ENCODE measurements around the gene RAD51D. TPM values are rescaled to one million over a fixed set of nuclear protein-coding genes. Genes with fewer than 3 reads are reported as not detected.

The RAD51D gene
- polyA plus RNA-seq, 1 donor from 2014 or later, result 19.0 TPM

DNA sequence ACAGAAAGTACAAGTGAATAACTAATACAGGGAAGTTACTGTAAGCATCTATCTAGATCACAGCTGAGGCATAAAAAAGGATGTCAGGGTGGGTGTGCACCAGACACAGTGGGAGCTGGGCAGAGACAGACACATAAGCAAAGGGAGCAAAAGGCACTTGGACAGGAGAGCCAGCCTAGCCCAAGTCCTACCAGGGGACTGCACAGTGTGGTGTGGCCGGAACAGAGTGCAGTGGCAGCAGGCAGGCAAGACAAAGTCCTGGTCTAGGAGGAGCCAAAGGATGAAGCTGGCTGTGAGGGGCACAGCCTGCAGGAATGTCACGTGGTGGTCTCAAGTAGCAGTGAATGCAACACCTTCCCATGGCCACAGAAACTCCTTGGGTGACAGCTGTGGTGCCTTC, 21.9 kb downstream of the RAD51D start:
- no peak overlapping the region for H3K27ac ChIP-seq (ENCODE audit: low read length)
- H3K9me2 ChIP-seq (ENCODE audit: insufficient read depth, low read length), result no peaks in the 10 kb centered on the region
- H3K9ac ChIP-seq (ENCODE audit: low read length), result no peak overlapping the region
- H3F3A ChIP-seq (ENCODE audit: insufficient read depth, low read length, poor library complexity, severe bottlenecking), result no peaks in the 10 kb centered on the region
- TF ChIP-seq RAD21 (conservative IDR thresholded peaks at IDR 0.05) (no peak), EZH2 (IDR thresholded peaks at IDR 0.05; ENCODE audit: borderline replicate concordance, insufficient read depth, low read length, poor library complexity, severe bottlenecking) (no peak), POLR2AphosphoS5 (IDR thresholded peaks at IDR 0.05) (no peak), SMC3 (conservative IDR thresholded peaks at IDR 0.05; ENCODE audit: poor library complexity) (no peak), MXI1 (conservative IDR thresholded peaks at IDR 0.05; ENCODE audit: poor library complexity, severe bottlenecking) (no peak), TAF1 (IDR thresholded peaks at IDR 0.05; ENCODE audit: low read depth) (no peak), EP300 (conservative IDR thresholded peaks at IDR 0.05; ENCODE audit: poor library complexity, severe bottlenecking) (no peak)
- TF ChIP-seq, protein P1, sequence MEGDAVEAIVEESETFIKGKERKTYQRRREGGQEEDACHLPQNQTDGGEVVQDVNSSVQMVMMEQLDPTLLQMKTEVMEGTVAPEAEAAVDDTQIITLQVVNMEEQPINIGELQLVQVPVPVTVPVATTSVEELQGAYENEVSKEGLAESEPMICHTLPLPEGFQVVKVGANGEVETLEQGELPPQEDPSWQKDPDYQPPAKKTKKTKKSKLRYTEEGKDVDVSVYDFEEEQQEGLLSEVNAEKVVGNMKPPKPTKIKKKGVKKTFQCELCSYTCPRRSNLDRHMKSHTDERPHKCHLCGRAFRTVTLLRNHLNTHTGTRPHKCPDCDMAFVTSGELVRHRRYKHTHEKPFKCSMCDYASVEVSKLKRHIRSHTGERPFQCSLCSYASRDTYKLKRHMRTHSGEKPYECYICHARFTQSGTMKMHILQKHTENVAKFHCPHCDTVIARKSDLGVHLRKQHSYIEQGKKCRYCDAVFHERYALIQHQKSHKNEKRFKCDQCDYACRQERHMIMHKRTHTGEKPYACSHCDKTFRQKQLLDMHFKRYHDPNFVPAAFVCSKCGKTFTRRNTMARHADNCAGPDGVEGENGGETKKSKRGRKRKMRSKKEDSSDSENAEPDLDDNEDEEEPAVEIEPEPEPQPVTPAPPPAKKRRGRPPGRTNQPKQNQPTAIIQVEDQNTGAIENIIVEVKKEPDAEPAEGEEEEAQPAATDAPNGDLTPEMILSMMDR (IDR thresholded peaks at IDR 0.05; ENCODE audit: poor library complexity, severe bottlenecking), result no peak
- TF ChIP-seq, protein P2, sequence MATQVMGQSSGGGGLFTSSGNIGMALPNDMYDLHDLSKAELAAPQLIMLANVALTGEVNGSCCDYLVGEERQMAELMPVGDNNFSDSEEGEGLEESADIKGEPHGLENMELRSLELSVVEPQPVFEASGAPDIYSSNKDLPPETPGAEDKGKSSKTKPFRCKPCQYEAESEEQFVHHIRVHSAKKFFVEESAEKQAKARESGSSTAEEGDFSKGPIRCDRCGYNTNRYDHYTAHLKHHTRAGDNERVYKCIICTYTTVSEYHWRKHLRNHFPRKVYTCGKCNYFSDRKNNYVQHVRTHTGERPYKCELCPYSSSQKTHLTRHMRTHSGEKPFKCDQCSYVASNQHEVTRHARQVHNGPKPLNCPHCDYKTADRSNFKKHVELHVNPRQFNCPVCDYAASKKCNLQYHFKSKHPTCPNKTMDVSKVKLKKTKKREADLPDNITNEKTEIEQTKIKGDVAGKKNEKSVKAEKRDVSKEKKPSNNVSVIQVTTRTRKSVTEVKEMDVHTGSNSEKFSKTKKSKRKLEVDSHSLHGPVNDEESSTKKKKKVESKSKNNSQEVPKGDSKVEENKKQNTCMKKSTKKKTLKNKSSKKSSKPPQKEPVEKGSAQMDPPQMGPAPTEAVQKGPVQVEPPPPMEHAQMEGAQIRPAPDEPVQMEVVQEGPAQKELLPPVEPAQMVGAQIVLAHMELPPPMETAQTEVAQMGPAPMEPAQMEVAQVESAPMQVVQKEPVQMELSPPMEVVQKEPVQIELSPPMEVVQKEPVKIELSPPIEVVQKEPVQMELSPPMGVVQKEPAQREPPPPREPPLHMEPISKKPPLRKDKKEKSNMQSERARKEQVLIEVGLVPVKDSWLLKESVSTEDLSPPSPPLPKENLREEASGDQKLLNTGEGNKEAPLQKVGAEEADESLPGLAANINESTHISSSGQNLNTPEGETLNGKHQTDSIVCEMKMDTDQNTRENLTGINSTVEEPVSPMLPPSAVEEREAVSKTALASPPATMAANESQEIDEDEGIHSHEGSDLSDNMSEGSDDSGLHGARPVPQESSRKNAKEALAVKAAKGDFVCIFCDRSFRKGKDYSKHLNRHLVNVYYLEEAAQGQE (IDR thresholded peaks at IDR 0.05; ENCODE audit: borderline replicate concordance), result no peak
- H3K27me3 ChIP-seq (ENCODE audit: insufficient read depth, low read depth, low read length), result no peaks in the 10 kb centered on the region
- H4K20me1 ChIP-seq (ENCODE audit: insufficient read depth), result no peaks in the 10 kb centered on the region
- no peaks in the 10 kb centered on the region for H3K9me3 ChIP-seq (ENCODE audit: low read length)
- no peak overlapping the region for H3K4me3 ChIP-seq (ENCODE audit: low read length)
- H3K79me2 ChIP-seq (replicated peaks; ENCODE audit: insufficient read depth, low read length), result no peaks in the 10 kb centered on the region
- H3K36me3 ChIP-seq (ENCODE audit: insufficient read depth, low read length), result peaks cover 5% of the 10 kb centered on the region
- no peak overlapping the region for H2AFZ ChIP-seq (ENCODE audit: low read depth, low read length)
- no peak overlapping the region for H3K4me2 ChIP-seq (ENCODE audit: low read length)

DNA sequence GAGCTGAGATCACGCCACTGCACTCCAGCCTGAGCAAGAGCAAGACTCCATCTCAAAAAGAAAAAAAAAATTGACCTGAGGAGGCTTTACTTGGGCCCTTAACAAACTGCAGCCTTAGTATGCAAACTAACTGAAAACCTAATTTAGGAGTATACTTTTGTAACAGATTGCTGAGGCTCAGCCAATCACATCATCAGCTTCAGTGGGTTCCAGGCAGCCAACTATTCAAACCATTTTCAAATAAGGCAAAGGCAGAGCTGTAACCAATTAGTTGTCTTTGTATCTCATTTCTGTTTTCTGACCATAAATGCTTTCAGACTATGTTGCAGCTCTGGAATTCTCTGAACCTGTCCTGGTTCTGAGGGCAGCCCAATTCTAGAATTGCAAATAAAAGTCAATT, 23.9 kb downstream of the RAD51D start:
- Histone ChIP-seq H3K9me2 (ENCODE audit: insufficient read depth, low read length) (no peaks in the 10 kb centered on the region), H3F3A (ENCODE audit: insufficient read depth, low read length, poor library complexity, severe bottlenecking) (no peaks in the 10 kb centered on the region)

More for the DNA sequence above, 23.9 kb downstream of the RAD51D start:
- H3K9me3 ChIP-seq (ENCODE audit: low read length), result no peaks in the 10 kb centered on the region
- no peaks in the 10 kb centered on the region for H3K36me3 ChIP-seq (ENCODE audit: insufficient read depth, low read length)
- no peak overlapping the region for H3K27ac ChIP-seq (ENCODE audit: low read length)
- no peak overlapping the region for H3K9ac ChIP-seq (ENCODE audit: low read length)
- no peaks in the 10 kb centered on the region for H3K79me2 ChIP-seq (replicated peaks; ENCODE audit: insufficient read depth, low read length)
- no peak overlapping the region for H2AFZ ChIP-seq (ENCODE audit: low read depth, low read length)
- no peaks in the 10 kb centered on the region for H3K27me3 ChIP-seq (ENCODE audit: insufficient read depth, low read depth, low read length)
- H3K4me3 ChIP-seq (ENCODE audit: low read length), result no peak overlapping the region
- H4K20me1 ChIP-seq (ENCODE audit: insufficient read depth), result no peaks in the 10 kb centered on the region
- H3K4me2 ChIP-seq (ENCODE audit: low read length), result no peak overlapping the region
- TF ChIP-seq POLR2AphosphoS5 (IDR thresholded peaks at IDR 0.05), result no peak
- no peak for TF ChIP-seq TAF1 (IDR thresholded peaks at IDR 0.05; ENCODE audit: low read depth)
- no peak for TF ChIP-seq RAD21 (conservative IDR thresholded peaks at IDR 0.05)
- TF ChIP-seq, protein P1 (IDR thresholded peaks at IDR 0.05; ENCODE audit: poor library complexity, severe bottlenecking), result no peak

All from neural cell (in vitro differentiated cells).